ENCODE measurements around the gene ZNF536.

The ZNF536 gene

GRCh38 chr19:30364866-30365800, 7.1 kb upstream of the ZNF536 start:
- DNase-seq = no peak

- DNase-seq = no peak
These were observed 5.9 kb upstream of the ZNF536 start for GRCh38 chr19:30366282-30366681.

GRCh38 chr19:30367006-30367405, 5.2 kb upstream of the ZNF536 start:
- no peak for DNase-seq

- no peak for DNase-seq
These were observed 4.8 kb upstream of the ZNF536 start for GRCh38 chr19:30367421-30367820.

- DNase-seq = no peak
These were observed 2.4 kb upstream of the ZNF536 start for GRCh38 chr19:30369833-30370232.

- no peak for DNase-seq
These were observed 885 bp upstream of the ZNF536 start for GRCh38 chr19:30371161-30371836.

- DNase-seq = no peak
These were observed 1.4 kb downstream of the ZNF536 start for GRCh38 chr19:30373593-30373992.

GRCh38 chr19:30374539-30374864, 2.3 kb downstream of the ZNF536 start:
- no peak for DNase-seq

- no peak for DNase-seq
These were observed 2.8 kb downstream of the ZNF536 start for GRCh38 chr19:30374865-30375552.

- no peak for DNase-seq
These were observed 3.4 kb downstream of the ZNF536 start for GRCh38 chr19:30375553-30376031.

GRCh38 chr19:30376272-30376671, 4.1 kb downstream of the ZNF536 start:
- no peak for DNase-seq

GRCh38 chr19:30376826-30377425, 4.7 kb downstream of the ZNF536 start:
- DNase-seq = no peak

- DNase-seq = no peak
These were observed 6.5 kb downstream of the ZNF536 start for GRCh38 chr19:30378701-30379100.

GRCh38 chr19:30379841-30380610, 7.8 kb downstream of the ZNF536 start:
- no peak for DNase-seq

- DNase-seq = no peak
These were observed 9.2 kb downstream of the ZNF536 start for GRCh38 chr19:30381366-30381765.

GRCh38 chr19:30385174-30385573, 13.0 kb downstream of the ZNF536 start:
- DNase-seq = no peak

- no peak for DNase-seq
These were observed 13.5 kb downstream of the ZNF536 start for GRCh38 chr19:30385666-30386065.

- DNase-seq = no peak
These were observed 14.5 kb downstream of the ZNF536 start for GRCh38 chr19:30386551-30387143.

- DNase-seq = no peak
These were observed 15.3 kb downstream of the ZNF536 start for GRCh38 chr19:30387311-30388115.

GRCh38 chr19:30388327-30388726, 16.1 kb downstream of the ZNF536 start:
- no peak for DNase-seq

GRCh38 chr19:30388819-30389218, 16.6 kb downstream of the ZNF536 start:
- no peak for DNase-seq
